ENCODE data around the gene ZFYVE19.

GRCh38 chr15:40847223-40847961 is 40.5 kb downstream of the ZFYVE19 start:
- peak in 4 of 7 experiments; percentile 46 to 59 (median 52) for TF ChIP-seq CTCF (IDR thresholded peaks at IDR 0.05)
- peak in 1 of 3 donors; percentile 33 for TF ChIP-seq POLR2A (IDR thresholded peaks at IDR 0.05)
